Glomerular endothelial cell (primary cell): ENCODE results near the gene EPC2. TPM values are rescaled to one million over a fixed set of nuclear protein-coding genes. Genes with fewer than 3 reads are reported as not detected.
"Not testable (repeated sequence)": the region's sequence is repeated elsewhere in the genome, so short reads cannot be mapped to it uniquely, and the experiment has no call there.

Source experiments
- DNase-seq: peaks from one replicate; pipeline ENCODE4 v3.0.0-alpha.2; 2011; ENCODE audit warnings: low read depth, low spot score; ENCODE audit errors: extremely low read depth
- total RNA-seq: library from RNA; depleted of rRNA; stranded (reverse); fragments of >200 nt; gene quantifications from 2 replicates; pipeline ENCODE4 v1.2.3, GENCODE V29; 2015

Gene EPC2
- total RNA-seq, 1 donor from 2014 or later: 16.0 TPM

GRCh38 chr2:148640767-148641166 is 3.8 kb upstream of the EPC2 start:
- no peak for DNase-seq

GRCh38 chr2:148642112-148642744 is 2.3 kb upstream of the EPC2 start:
- no peak for DNase-seq

GRCh38 chr2:148642891-148643416 is 1.6 kb upstream of the EPC2 start:
- DNase-seq: peak; percentile 64

GRCh38 chr2:148643421-148643820 is 1.1 kb upstream of the EPC2 start:
- no peak for DNase-seq

- DNase-seq: no peak
Observed at GRCh38 chr2:148644883-148645538, 460 bp downstream of the EPC2 start.

GRCh38 chr2:148645539-148646230 is 1.1 kb downstream of the EPC2 start:
- peak; percentile 75 for DNase-seq

- no peak for DNase-seq
Observed at GRCh38 chr2:148646231-148646559, 1.6 kb downstream of the EPC2 start.

GRCh38 chr2:148647711-148648110 is 3.2 kb downstream of the EPC2 start:
- not testable (repeated sequence) for DNase-seq

GRCh38 chr2:148649936-148650335 is 5.4 kb downstream of the EPC2 start:
- no peak for DNase-seq

GRCh38 chr2:148650881-148651280 is 6.3 kb downstream of the EPC2 start:
- no peak for DNase-seq

- no peak for DNase-seq
Observed at GRCh38 chr2:148651972-148652371, 7.4 kb downstream of the EPC2 start.

GRCh38 chr2:148653437-148653836 is 8.9 kb downstream of the EPC2 start:
- DNase-seq: no peak

GRCh38 chr2:148654435-148654834 is 9.9 kb downstream of the EPC2 start:
- no peak for DNase-seq

GRCh38 chr2:148656516-148656915 is 12.0 kb downstream of the EPC2 start:
- no peak for DNase-seq

GRCh38 chr2:148658807-148659722 is 14.5 kb downstream of the EPC2 start:
- no peak for DNase-seq

- DNase-seq: no peak
Observed at GRCh38 chr2:148660999-148661398, 16.4 kb downstream of the EPC2 start.

GRCh38 chr2:148662332-148662731 is 17.8 kb downstream of the EPC2 start:
- DNase-seq: not testable (repeated sequence)

- no peak for DNase-seq
Observed at GRCh38 chr2:148664229-148664628, 19.7 kb downstream of the EPC2 start.

GRCh38 chr2:148666555-148666954 is 22.0 kb downstream of the EPC2 start:
- no peak for DNase-seq

- DNase-seq: no peak
Observed at GRCh38 chr2:148667113-148667836, 22.7 kb downstream of the EPC2 start.
